Astrocyte of the cerebellum (primary cell): Measurements from ENCODE around the gene GRHL1.
A peak's percentile ranks its signal among the peaks of the same experiment; 100 is the strongest.

Experiments used
- DNase-seq: peaks from one replicate; pipeline ENCODE4 v3.0.0-alpha.2; 2011; ENCODE audit warnings: low read depth
- H3K4me3 ChIP-seq: 2 replicates; pipeline ENCODE4 v1.5.1; 2011; ENCODE audit warnings: mild to moderate bottlenecking, low read depth, low read length, moderate library complexity
- in situ Hi-C: cut with HindIII; loops from 2 replicates; pipeline ENCODE4 v1.10.0; 2017; ENCODE audit warnings: low sequenced_read_pairs
- TF ChIP-seq, protein P1 (sequence below): IDR thresholded peaks from 2 replicates; pipeline ENCODE4 v1.5.1; 2012; ENCODE audit warnings: low read length, low read depth, moderate library complexity, mild to moderate bottlenecking; ENCODE audit errors: missing control alignments

Gene GRHL1

DNA sequence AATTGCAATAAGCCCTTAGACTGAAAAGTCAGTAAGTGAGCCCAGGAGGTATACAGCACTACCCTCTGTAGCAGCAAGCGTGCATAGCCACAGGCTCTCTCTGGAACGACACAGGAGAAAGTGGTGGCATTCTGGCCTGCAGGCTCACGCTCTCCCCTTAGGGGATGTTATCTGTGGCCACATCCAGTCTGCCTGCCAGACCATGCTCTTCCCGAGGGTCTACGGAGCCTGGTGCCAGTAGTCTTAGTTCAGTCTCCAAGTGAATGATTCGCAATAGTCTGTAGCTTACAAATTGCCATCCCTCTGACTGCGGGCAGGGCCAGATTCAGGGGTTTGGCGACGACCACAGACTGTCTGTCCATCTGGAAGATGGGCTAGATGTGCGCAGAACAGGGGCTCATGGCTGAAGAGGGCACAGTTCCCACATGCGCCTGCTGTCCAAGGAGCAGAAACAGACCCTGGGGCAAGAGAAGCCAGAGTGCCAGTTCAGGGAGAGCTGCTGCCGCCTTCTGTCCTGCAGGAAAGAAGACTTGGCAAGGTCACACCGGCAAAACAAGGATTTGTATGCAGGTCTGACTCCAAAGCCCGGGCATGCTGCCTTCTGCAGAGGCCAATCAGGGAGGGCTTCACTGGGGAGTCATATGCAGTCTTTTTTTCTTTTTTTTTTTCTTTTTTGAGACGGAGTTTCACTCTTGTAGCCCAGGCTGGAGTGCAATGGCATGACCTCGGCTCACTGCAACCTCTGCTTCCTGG, 88.3 kb downstream of the GRHL1 start:
- no peak overlapping the region for H3K4me3 ChIP-seq
- in situ Hi-C loops: loop anchor here (5.0 kb wide), 1 partner anchor 78 kb away; no protein-coding TSS in a partner anchor
- no peak for DNase-seq
- TF ChIP-seq, protein P1, sequence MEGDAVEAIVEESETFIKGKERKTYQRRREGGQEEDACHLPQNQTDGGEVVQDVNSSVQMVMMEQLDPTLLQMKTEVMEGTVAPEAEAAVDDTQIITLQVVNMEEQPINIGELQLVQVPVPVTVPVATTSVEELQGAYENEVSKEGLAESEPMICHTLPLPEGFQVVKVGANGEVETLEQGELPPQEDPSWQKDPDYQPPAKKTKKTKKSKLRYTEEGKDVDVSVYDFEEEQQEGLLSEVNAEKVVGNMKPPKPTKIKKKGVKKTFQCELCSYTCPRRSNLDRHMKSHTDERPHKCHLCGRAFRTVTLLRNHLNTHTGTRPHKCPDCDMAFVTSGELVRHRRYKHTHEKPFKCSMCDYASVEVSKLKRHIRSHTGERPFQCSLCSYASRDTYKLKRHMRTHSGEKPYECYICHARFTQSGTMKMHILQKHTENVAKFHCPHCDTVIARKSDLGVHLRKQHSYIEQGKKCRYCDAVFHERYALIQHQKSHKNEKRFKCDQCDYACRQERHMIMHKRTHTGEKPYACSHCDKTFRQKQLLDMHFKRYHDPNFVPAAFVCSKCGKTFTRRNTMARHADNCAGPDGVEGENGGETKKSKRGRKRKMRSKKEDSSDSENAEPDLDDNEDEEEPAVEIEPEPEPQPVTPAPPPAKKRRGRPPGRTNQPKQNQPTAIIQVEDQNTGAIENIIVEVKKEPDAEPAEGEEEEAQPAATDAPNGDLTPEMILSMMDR: no peak

DNA sequence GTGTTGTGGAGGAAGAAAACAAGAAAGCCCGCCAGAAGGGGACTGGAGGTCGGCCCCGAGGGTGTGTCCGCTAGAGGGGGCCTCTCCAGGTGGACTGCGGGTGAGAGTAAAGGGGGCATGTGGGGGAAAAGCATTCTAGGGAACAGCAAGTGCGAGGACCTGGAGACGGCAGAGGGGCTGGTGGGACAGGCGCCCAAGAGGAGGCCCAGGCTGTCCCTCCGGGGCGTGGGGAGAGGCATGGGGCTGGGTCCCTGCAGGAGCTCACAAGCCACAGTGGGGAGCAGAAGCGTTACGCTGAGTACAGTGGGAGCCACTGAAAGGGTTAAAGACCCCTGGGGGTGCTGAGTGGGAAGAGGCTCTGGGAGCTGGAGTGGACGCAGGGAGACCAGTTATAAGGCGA, 90.2 kb downstream of the GRHL1 start:
- no peak overlapping the region for H3K4me3 ChIP-seq
- DNase-seq: no peak
- TF ChIP-seq, protein P1: no peak
- in situ Hi-C loops: loop anchor here (5.0 kb wide), 1 partner anchor 79 kb away; no protein-coding TSS in a partner anchor

DNA sequence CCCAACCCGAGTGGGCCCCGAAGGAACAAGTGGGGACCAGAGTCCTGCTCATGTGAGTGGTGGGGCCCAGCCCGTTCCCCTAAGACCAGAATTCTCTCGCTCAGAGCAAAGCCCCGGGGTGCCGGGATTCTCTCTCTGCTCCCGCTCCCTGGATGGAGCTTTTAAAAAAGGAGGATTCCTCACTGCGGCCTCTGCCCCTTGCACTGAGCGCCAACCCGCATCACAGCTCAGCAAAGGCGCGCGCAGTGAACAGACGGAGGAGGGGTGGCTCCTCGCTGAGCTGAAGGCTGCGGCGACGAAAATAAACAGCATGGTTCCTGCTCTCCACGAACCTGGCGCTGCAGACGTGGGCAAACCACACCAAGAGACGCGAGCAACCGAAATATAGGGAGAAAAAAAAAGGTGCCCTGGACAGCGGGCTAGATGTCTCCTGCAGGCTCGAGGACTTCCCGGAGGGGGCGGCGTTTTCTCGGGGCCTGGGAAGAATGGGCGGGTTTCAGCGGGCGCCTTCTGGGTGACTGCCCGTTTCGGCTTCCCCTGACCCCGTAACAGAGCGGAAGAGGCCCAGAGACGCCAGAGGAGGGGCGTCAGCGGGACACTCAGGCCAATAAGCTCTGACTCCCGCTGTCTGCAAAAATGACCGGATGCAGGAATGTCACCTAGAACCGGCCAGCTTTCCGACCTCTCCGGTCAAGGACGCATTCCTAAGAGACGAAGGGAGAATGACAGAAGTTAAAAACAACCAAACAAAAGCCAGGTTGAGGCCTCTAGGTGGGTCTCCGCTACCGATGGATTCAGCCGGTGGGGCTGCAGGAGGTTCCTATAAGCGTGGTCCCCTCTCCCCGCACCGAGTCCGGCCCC, 91.0 kb downstream of the GRHL1 start:
- in situ Hi-C loops: loop anchor here (5.0 kb wide), 1 partner anchor 80 kb away; no protein-coding TSS in a partner anchor
- DNase-seq: no peak
- H3K4me3 ChIP-seq: peak overlapping the region; percentile 40
- TF ChIP-seq, protein P1: no peak

DNA sequence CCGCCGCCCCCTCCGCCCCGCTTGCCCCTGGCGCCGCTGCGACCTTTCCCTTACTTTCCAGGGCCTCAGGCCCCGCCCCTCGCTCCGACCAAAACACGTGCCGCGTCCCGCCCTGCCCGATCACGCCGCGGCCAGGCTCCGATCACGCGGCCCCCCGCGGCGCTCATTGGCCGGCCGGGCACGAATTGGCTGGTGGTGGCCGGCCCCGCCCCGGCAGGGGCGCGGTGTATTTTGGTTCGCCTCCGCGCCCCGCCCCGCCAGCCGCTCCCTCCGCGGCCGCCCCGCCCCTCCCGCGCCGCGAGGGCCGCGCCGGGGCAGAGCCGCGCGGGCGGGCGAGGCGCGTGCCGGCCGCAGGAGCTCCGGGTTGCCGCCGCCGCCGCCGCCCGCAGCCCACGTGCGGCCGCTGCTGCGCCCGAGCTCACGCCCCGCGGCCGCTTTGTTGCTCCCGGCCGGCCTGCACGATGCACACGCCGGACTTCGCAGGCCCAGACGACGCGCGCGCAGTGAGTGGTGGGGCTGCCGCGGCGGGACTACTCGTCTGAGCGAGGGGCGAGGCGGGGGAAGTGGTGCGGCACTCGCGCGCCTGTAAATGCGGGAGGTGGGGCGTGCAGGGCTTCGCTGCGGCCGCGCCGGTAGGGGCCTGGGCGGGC, 91.9 kb downstream of the GRHL1 start, which contains the start of gene KLF11:
KLF11 (plus strand) TSS at position 295 of the 650 bp plus-strand sequence; CDS start at position 462, 167 bp downstream.
- TF ChIP-seq, protein P1: no peak
- in situ Hi-C loops: loop anchor here (5.0 kb wide), 1 partner anchor 81 kb away; no protein-coding TSS in a partner anchor
- peak within 1 kb of the TSS; percentile 43 for H3K4me3 ChIP-seq
- peak; percentile 39 for DNase-seq

DNA sequence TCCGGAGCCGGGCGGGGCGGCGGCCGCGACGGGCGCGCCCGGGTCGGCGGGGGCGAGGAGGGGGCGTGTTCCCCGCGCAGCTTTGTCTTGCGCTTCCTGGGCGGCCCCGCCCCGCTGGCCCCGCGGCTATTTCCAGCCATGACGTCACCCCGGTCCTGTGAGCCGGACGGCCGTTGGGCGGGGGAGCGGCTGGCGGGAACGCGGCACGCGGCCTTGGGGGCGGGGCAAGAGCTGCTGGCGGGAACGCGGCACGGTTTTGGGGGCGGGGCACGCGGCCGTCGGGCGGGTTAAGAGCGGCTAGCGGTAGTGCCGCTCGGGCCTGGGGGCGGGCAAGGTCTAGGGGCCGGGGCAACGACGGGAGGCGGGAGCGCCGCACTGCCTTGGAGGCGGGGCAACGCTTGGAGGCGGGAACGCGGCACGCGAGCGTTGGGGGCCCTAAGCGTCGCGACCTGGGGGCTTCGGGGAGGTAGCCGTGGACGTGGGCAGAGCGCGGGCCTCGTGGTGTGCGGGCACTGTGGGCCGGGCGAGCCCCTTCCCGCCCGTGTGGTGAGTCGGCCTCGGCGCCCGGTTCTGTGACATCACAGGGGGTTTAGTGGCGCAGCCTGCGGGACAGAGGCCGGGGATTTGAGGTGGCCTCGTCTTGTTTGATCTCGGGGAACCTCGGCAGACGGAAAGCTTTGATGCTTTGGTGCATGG, 92.6 kb downstream of the GRHL1 start:
- in situ Hi-C loops: loop anchor here (5.0 kb wide), 1 partner anchor 82 kb away; no protein-coding TSS in a partner anchor
- H3K4me3 ChIP-seq: peak overlapping the region; percentile 43
- TF ChIP-seq, protein P1: no peak
- peak; percentile 65 for DNase-seq
